Measurements from ENCODE around the gene USP6NL. TPM values are rescaled to one million over a fixed set of nuclear protein-coding genes. Genes with fewer than 3 reads are reported as not detected.
A peak's percentile ranks its signal among the peaks of the same experiment; 100 is the strongest.

The USP6NL gene
- total RNA-seq, 1 experiment from 2014 or later, result 21.4 TPM

DNA sequence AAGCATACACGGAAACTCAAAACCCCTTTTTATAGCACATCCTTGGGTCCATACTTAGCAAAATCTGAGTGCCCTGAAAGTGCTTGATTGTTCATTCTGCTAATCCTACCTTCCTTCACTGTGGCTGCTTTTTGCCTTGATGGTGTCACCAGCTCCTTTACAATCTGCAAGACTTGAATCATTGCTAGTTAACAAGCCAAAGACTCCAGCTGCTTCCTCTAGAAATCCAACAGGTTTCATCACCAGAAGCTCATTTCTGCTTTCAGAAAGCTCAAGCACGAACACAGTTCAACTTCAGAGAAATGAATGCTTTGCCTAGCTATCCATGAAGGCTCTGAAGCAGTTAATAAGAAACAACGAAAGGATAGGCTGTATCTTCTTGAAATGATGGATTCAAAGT is 38.0 kb downstream of the USP6NL start (continued):
- TF ChIP-seq, protein P1, sequence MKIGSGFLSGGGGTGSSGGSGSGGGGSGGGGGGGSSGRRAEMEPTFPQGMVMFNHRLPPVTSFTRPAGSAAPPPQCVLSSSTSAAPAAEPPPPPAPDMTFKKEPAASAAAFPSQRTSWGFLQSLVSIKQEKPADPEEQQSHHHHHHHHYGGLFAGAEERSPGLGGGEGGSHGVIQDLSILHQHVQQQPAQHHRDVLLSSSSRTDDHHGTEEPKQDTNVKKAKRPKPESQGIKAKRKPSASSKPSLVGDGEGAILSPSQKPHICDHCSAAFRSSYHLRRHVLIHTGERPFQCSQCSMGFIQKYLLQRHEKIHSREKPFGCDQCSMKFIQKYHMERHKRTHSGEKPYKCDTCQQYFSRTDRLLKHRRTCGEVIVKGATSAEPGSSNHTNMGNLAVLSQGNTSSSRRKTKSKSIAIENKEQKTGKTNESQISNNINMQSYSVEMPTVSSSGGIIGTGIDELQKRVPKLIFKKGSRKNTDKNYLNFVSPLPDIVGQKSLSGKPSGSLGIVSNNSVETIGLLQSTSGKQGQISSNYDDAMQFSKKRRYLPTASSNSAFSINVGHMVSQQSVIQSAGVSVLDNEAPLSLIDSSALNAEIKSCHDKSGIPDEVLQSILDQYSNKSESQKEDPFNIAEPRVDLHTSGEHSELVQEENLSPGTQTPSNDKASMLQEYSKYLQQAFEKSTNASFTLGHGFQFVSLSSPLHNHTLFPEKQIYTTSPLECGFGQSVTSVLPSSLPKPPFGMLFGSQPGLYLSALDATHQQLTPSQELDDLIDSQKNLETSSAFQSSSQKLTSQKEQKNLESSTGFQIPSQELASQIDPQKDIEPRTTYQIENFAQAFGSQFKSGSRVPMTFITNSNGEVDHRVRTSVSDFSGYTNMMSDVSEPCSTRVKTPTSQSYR (CRISPR knock-in tag; IDR thresholded peaks at IDR 0.05), result no peak
- TF ChIP-seq, protein P2, sequence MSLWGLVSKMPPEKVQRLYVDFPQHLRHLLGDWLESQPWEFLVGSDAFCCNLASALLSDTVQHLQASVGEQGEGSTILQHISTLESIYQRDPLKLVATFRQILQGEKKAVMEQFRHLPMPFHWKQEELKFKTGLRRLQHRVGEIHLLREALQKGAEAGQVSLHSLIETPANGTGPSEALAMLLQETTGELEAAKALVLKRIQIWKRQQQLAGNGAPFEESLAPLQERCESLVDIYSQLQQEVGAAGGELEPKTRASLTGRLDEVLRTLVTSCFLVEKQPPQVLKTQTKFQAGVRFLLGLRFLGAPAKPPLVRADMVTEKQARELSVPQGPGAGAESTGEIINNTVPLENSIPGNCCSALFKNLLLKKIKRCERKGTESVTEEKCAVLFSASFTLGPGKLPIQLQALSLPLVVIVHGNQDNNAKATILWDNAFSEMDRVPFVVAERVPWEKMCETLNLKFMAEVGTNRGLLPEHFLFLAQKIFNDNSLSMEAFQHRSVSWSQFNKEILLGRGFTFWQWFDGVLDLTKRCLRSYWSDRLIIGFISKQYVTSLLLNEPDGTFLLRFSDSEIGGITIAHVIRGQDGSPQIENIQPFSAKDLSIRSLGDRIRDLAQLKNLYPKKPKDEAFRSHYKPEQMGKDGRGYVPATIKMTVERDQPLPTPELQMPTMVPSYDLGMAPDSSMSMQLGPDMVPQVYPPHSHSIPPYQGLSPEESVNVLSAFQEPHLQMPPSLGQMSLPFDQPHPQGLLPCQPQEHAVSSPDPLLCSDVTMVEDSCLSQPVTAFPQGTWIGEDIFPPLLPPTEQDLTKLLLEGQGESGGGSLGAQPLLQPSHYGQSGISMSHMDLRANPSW (CRISPR knock-in tag; conservative IDR thresholded peaks at IDR 0.05; ENCODE audit: low read depth), result no peak
- TF ChIP-seq ZNF396 (CRISPR knock-in tag; IDR thresholded peaks at IDR 0.05; ENCODE audit: borderline replicate concordance) (no peak), KAT7 (CRISPR knock-in tag; IDR thresholded peaks at IDR 0.05; ENCODE audit: borderline replicate concordance) (no peak), IRF2 (CRISPR knock-in tag; IDR thresholded peaks at IDR 0.05; ENCODE audit: borderline replicate concordance, low read depth) (no peak), JUN (CRISPR knock-in tag; IDR thresholded peaks at IDR 0.05) (no peak)
- TF ChIP-seq, protein P3, sequence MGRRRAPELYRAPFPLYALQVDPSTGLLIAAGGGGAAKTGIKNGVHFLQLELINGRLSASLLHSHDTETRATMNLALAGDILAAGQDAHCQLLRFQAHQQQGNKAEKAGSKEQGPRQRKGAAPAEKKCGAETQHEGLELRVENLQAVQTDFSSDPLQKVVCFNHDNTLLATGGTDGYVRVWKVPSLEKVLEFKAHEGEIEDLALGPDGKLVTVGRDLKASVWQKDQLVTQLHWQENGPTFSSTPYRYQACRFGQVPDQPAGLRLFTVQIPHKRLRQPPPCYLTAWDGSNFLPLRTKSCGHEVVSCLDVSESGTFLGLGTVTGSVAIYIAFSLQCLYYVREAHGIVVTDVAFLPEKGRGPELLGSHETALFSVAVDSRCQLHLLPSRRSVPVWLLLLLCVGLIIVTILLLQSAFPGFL (CRISPR knock-in tag; IDR thresholded peaks at IDR 0.05; ENCODE audit: borderline replicate concordance), result no peak
- TF ChIP-seq, protein P4, sequence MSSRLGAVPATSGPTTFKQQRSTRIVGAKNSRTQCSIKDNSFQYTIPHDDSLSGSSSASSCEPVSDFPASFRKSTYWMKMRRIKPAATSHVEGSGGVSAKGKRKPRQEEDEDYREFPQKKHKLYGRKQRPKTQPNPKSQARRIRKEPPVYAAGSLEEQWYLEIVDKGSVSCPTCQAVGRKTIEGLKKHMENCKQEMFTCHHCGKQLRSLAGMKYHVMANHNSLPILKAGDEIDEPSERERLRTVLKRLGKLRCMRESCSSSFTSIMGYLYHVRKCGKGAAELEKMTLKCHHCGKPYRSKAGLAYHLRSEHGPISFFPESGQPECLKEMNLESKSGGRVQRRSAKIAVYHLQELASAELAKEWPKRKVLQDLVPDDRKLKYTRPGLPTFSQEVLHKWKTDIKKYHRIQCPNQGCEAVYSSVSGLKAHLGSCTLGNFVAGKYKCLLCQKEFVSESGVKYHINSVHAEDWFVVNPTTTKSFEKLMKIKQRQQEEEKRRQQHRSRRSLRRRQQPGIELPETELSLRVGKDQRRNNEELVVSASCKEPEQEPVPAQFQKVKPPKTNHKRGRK (CRISPR knock-in tag; IDR thresholded peaks at IDR 0.05; ENCODE audit: borderline replicate concordance), result no peak

DNA sequence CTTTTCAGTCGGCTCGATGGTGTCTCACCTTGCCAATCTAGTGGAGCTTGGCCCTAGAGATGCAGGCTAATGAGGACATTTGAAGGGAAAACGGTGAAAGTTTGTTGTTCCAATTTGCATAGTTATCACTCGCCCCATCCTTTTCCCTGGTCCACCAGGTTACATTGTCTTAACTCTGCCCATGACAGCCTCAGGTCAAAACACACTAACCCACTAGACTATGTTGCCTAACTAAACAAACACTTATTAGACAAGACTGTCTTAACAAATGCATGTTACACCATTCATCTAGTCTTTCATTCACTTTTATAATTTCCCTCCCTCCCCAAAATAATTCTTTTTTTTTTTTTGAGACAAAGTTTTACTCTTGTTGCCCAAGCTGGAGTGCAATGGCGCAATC is 40.7 kb downstream of the USP6NL start:
- no peaks in the 10 kb centered on the region for H3K27me3 Mint-ChIP-seq (ENCODE audit: low read depth)
- peak overlapping the region; percentile 29; the same call in 1 of the 2 replicates for H3K27ac Mint-ChIP-seq
- no peaks in the 10 kb centered on the region for H3K9me3 Mint-ChIP-seq
- ATAC-seq (no peak), DNase-seq (ENCODE audit: low spot score) (no peak)
- peaks cover 50% of the 10 kb centered on the region for H3K4me1 Mint-ChIP-seq
- no peak overlapping the region for H3K4me3 Mint-ChIP-seq
- ChIA-PET CTCF (no interaction called here), POLR2A (no interaction called here)
- H3K36me3 Mint-ChIP-seq, result no peaks in the 10 kb centered on the region
- TF ChIP-seq KAT7 (CRISPR knock-in tag; IDR thresholded peaks at IDR 0.05; ENCODE audit: borderline replicate concordance) (no peak), NFYB (CRISPR knock-in tag; conservative IDR thresholded peaks at IDR 0.05; ENCODE audit: low read depth) (no peak), SMAD4 (CRISPR knock-in tag; IDR thresholded peaks at IDR 0.05) (no peak), NR2C2 (CRISPR knock-in tag; IDR thresholded peaks at IDR 0.05) (no peak), GABPB1 (CRISPR knock-in tag; IDR thresholded peaks at IDR 0.05) (no peak), FOXP1 (CRISPR knock-in tag; IDR thresholded peaks at IDR 0.05; ENCODE audit: borderline replicate concordance) (no peak), JUN (CRISPR knock-in tag; IDR thresholded peaks at IDR 0.05) (no peak), ZNF416 (CRISPR knock-in tag; IDR thresholded peaks at IDR 0.05) (no peak), NR1H2 (CRISPR knock-in tag; IDR thresholded peaks at IDR 0.05) (no peak), ATF1 (CRISPR knock-in tag; IDR thresholded peaks at IDR 0.05) (no peak)
- TF ChIP-seq, protein P5, sequence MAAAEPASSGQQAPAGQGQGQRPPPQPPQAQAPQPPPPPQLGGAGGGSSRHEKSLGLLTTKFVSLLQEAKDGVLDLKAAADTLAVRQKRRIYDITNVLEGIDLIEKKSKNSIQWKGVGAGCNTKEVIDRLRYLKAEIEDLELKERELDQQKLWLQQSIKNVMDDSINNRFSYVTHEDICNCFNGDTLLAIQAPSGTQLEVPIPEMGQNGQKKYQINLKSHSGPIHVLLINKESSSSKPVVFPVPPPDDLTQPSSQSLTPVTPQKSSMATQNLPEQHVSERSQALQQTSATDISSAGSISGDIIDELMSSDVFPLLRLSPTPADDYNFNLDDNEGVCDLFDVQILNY (CRISPR knock-in tag; IDR thresholded peaks at IDR 0.05), result no peak
- TF ChIP-seq, protein P6, sequence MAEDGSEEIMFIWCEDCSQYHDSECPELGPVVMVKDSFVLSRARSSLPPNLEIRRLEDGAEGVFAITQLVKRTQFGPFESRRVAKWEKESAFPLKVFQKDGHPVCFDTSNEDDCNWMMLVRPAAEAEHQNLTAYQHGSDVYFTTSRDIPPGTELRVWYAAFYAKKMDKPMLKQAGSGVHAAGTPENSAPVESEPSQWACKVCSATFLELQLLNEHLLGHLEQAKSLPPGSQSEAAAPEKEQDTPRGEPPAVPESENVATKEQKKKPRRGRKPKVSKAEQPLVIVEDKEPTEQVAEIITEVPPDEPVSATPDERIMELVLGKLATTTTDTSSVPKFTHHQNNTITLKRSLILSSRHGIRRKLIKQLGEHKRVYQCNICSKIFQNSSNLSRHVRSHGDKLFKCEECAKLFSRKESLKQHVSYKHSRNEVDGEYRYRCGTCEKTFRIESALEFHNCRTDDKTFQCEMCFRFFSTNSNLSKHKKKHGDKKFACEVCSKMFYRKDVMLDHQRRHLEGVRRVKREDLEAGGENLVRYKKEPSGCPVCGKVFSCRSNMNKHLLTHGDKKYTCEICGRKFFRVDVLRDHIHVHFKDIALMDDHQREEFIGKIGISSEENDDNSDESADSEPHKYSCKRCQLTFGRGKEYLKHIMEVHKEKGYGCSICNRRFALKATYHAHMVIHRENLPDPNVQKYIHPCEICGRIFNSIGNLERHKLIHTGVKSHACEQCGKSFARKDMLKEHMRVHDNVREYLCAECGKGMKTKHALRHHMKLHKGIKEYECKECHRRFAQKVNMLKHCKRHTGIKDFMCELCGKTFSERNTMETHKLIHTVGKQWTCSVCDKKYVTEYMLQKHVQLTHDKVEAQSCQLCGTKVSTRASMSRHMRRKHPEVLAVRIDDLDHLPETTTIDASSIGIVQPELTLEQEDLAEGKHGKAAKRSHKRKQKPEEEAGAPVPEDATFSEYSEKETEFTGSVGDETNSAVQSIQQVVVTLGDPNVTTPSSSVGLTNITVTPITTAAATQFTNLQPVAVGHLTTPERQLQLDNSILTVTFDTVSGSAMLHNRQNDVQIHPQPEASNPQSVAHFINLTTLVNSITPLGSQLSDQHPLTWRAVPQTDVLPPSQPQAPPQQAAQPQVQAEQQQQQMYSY (CRISPR knock-in tag; IDR thresholded peaks at IDR 0.05), result no peak
- TF ChIP-seq, protein P7, sequence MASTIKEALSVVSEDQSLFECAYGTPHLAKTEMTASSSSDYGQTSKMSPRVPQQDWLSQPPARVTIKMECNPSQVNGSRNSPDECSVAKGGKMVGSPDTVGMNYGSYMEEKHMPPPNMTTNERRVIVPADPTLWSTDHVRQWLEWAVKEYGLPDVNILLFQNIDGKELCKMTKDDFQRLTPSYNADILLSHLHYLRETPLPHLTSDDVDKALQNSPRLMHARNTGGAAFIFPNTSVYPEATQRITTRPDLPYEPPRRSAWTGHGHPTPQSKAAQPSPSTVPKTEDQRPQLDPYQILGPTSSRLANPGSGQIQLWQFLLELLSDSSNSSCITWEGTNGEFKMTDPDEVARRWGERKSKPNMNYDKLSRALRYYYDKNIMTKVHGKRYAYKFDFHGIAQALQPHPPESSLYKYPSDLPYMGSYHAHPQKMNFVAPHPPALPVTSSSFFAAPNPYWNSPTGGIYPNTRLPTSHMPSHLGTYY (CRISPR knock-in tag; IDR thresholded peaks at IDR 0.05), result no peak
- TF ChIP-seq, protein P8, sequence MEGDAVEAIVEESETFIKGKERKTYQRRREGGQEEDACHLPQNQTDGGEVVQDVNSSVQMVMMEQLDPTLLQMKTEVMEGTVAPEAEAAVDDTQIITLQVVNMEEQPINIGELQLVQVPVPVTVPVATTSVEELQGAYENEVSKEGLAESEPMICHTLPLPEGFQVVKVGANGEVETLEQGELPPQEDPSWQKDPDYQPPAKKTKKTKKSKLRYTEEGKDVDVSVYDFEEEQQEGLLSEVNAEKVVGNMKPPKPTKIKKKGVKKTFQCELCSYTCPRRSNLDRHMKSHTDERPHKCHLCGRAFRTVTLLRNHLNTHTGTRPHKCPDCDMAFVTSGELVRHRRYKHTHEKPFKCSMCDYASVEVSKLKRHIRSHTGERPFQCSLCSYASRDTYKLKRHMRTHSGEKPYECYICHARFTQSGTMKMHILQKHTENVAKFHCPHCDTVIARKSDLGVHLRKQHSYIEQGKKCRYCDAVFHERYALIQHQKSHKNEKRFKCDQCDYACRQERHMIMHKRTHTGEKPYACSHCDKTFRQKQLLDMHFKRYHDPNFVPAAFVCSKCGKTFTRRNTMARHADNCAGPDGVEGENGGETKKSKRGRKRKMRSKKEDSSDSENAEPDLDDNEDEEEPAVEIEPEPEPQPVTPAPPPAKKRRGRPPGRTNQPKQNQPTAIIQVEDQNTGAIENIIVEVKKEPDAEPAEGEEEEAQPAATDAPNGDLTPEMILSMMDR (IDR thresholded peaks at IDR 0.05), result no peak
